OCI-LY1 (cell line): ENCODE measurements around the gene PARD3.
"Not testable (repeated sequence)": the region's sequence is repeated elsewhere in the genome, so short reads cannot be mapped to it uniquely, and the experiment has no call there.

Experiments used
- CTCF ChIP-seq: fragments of 200-600 bp; sonication (generic), shearing (Covaris generic); IDR thresholded peaks from 2 replicates; pipeline ENCODE4 v1.5.1; 2017; ENCODE audit warnings: mild to moderate bottlenecking, antibody characterized with exemption, low read length, moderate library complexity, mixed read lengths
- EZH2 ChIP-seq: fragments of 200-600 bp; sonication (generic), shearing (Covaris generic); IDR thresholded peaks from 2 replicates; pipeline ENCODE4 v1.8.0; 2017; ENCODE audit warnings: borderline replicate concordance, mixed run types, mild to moderate bottlenecking, antibody characterized with exemption, low read length, moderate library complexity, mixed read lengths

- TF ChIP-seq CTCF, EZH2: not testable (repeated sequence)
Measured at GRCh38 chr10:34750795-34751194, 64.3 kb downstream of the PARD3 start.
